GM23338 (cell line): ENCODE data around the gene PAM. TPM values are rescaled to one million over a fixed set of nuclear protein-coding genes. Genes with fewer than 3 reads are reported as not detected.

Experiments
- ATAC-seq: fragments of 200-7000 bp; cut with Tn5 transposase; 3 replicates; pipeline ENCODE4 v1.9.1; 2020
- DNase-seq: peaks from one replicate; pipeline ENCODE4 v3.0.0-alpha.2; 2015; ENCODE audit warnings: low spot score
- H2AFZ ChIP-seq: fragments of 200-600 bp; sonication (generic); 2 replicates; pipeline ENCODE4 v1.8.0; 2016; ENCODE audit warnings: antibody characterized with exemption, mild to moderate bottlenecking, moderate library complexity
- H3F3A ChIP-seq: fragments of 200-600 bp; sonication (generic); replicated peaks from 2 replicates; pipeline ENCODE4 v1.8.0; 2017; ENCODE audit warnings: antibody characterized with exemption, mixed run types, low read depth
- H3K27ac ChIP-seq: fragments of 200-600 bp; sonication (generic); 2 replicates; pipeline ENCODE4 v1.6.1; 2016; ENCODE audit warnings: low read depth
- H3K27me3 ChIP-seq: fragments of 200-600 bp; sonication (generic); 2 replicates; pipeline ENCODE4 v1.8.0; 2016; ENCODE audit warnings: mild to moderate bottlenecking, mixed run types, moderate library complexity; ENCODE audit not compliant: insufficient read depth
- H3K36me3 ChIP-seq: fragments of 200-600 bp; sonication (generic); 2 replicates; pipeline ENCODE4 v1.8.0; 2016; ENCODE audit warnings: mild to moderate bottlenecking; ENCODE audit not compliant: insufficient read depth
- H3K4me1 ChIP-seq: fragments of 200-600 bp; sonication (generic); 2 replicates; pipeline ENCODE4 v1.8.0; 2016; ENCODE audit warnings: mild to moderate bottlenecking, moderate library complexity; ENCODE audit not compliant: insufficient read depth
- H3K4me2 ChIP-seq: fragments of 200-600 bp; sonication (generic); 2 replicates; pipeline ENCODE4 v1.7.1; 2017; ENCODE audit warnings: mixed run types
- H3K4me3 ChIP-seq: fragments of 200-600 bp; sonication (generic); 2 replicates; pipeline ENCODE4 v1.6.1; 2016; ENCODE audit warnings: mixed run types
- H3K79me2 ChIP-seq: fragments of 200-600 bp; sonication (generic); replicated peaks from 2 replicates; pipeline ENCODE4 v1.8.0; 2017; ENCODE audit warnings: mild to moderate bottlenecking; ENCODE audit not compliant: insufficient read depth
- H3K9me2 ChIP-seq: fragments of 200-600 bp; sonication (generic); 2 replicates; pipeline ENCODE4 v1.8.0; 2017; ENCODE audit not compliant: insufficient read depth
- H4K20me1 ChIP-seq: fragments of 200-600 bp; sonication (generic); replicated peaks from 2 replicates; pipeline ENCODE4 v1.8.0; 2017; ENCODE audit warnings: mild to moderate bottlenecking; ENCODE audit not compliant: insufficient read depth
- H3K27ac Mint-ChIP-seq: 2 replicates; pipeline ENCODE4 v1.8.0; 2020; ENCODE audit warnings: inconsistent platforms, mild to moderate bottlenecking, moderate library complexity, mixed read lengths
- H3K27me3 Mint-ChIP-seq: 3 replicates; pipeline ENCODE4 v1.8.0; 2022; ENCODE audit warnings: low read depth, mild to moderate bottlenecking, moderate library complexity, mixed read lengths, inconsistent platforms; ENCODE audit not compliant: insufficient read depth, poor library complexity
- H3K36me3 Mint-ChIP-seq: 3 replicates; pipeline ENCODE4 v1.8.0; 2021; ENCODE audit warnings: low read depth, mild to moderate bottlenecking, inconsistent platforms, moderate library complexity, mixed read lengths
- H3K4me1 Mint-ChIP-seq: 3 replicates; pipeline ENCODE4 v1.8.0; 2020; ENCODE audit warnings: mild to moderate bottlenecking, inconsistent platforms, mixed read lengths
- H3K4me3 Mint-ChIP-seq: 3 replicates; pipeline ENCODE4 v1.8.0; 2021; ENCODE audit warnings: moderate library complexity, mild to moderate bottlenecking, inconsistent platforms, mixed read lengths
- H3K9me3 Mint-ChIP-seq: 3 replicates; pipeline ENCODE4 v1.8.0; 2020; ENCODE audit warnings: moderate library complexity, mild to moderate bottlenecking, inconsistent platforms, mixed read lengths
- CREB1 ChIP-seq: fragments of 250-450 bp; sonication (Bioruptor Pico); IDR thresholded peaks from 2 replicates; pipeline ENCODE4 v1.5.0; 2020; ENCODE audit warnings: low read depth, mild to moderate bottlenecking, moderate library complexity
- CTCF ChIP-seq, 2 experiments: fragments of 200-600 bp in 1 of 2; sonication (generic) in 1 of 2; conservative IDR thresholded peaks; 2 replicates each; pipeline versions ENCODE4 v1.5.1 to v1.6.1; 2016 to 2017; ENCODE audit warnings: antibody characterized with exemption in 2 of 2, low read depth in 2 of 2, mild to moderate bottlenecking in 2 of 2, moderate library complexity in 1 of 2
- EZH2 ChIP-seq: fragments of 200-600 bp; sonication (generic); IDR thresholded peaks from one replicate; pipeline ENCODE4 v1.8.0; 2017; ENCODE audit warnings: antibody characterized with exemption, mild to moderate bottlenecking, low read depth; ENCODE audit not compliant: unreplicated experiment
- EZH2phosphoT487 ChIP-seq: fragments of 200-600 bp; sonication (generic); IDR thresholded peaks from one replicate; pipeline ENCODE4 v1.8.1; 2018; ENCODE audit warnings: antibody characterized with exemption; ENCODE audit not compliant: unreplicated experiment
- JUNB ChIP-seq: IDR thresholded peaks from one replicate; pipeline ENCODE4 v1.6.1; 2016; ENCODE audit warnings: antibody characterized with exemption; ENCODE audit not compliant: unreplicated experiment
- NANOG ChIP-seq: IDR thresholded peaks from 2 replicates; pipeline ENCODE4 v1.6.1; 2016; ENCODE audit warnings: antibody characterized with exemption, borderline replicate concordance
- POLR2AphosphoS5 ChIP-seq: IDR thresholded peaks from 2 replicates; pipeline ENCODE4 v1.6.1; 2016; ENCODE audit warnings: antibody characterized with exemption, low read depth
- REST ChIP-seq: IDR thresholded peaks from one replicate; pipeline ENCODE4 v1.6.1; 2018; ENCODE audit warnings: antibody characterized with exemption; ENCODE audit not compliant: unreplicated experiment
- STAT1 ChIP-seq: IDR thresholded peaks from one replicate; pipeline ENCODE4 v1.6.1; 2016; ENCODE audit warnings: antibody characterized with exemption; ENCODE audit not compliant: unreplicated experiment
- ZNF114 ChIP-seq: fragments of 250-450 bp; sonication (Bioruptor Pico); IDR thresholded peaks from 2 replicates; pipeline ENCODE4 v1.5.0; 2020; ENCODE audit warnings: mild to moderate bottlenecking, moderate library complexity
- ZNF331 ChIP-seq: fragments of 250-450 bp; sonication (Bioruptor Pico); IDR thresholded peaks from 2 replicates; pipeline ENCODE4 v1.5.0; 2020; ENCODE audit warnings: low read depth, mild to moderate bottlenecking, moderate library complexity
- polyA plus RNA-seq: library from polyadenylated mRNA; unstranded; fragments of >200 nt; fragmentation: Nextera tagmentation; extraction: Ambion mirVana; gene quantifications from 2 replicates; pipeline ENCODE4 v1.2.1, GENCODE V29; 2016
- total RNA-seq: library from RNA; depleted of rRNA; stranded (reverse); fragments of >200 nt; shearing (Covaris generic); gene quantifications from 2 replicates; pipeline ENCODE4 v1.2.3, GENCODE V29; 2014
- TF ChIP-seq, protein P1 (sequence below): fragments of 250-450 bp; sonication (Bioruptor Pico); IDR thresholded peaks from 2 replicates; pipeline ENCODE4 v1.5.0; 2020; ENCODE audit warnings: mild to moderate bottlenecking, moderate library complexity
- TF ChIP-seq, protein P2 (sequence below): IDR thresholded peaks from 2 replicates; pipeline ENCODE4 v1.6.1; 2016; ENCODE audit warnings: antibody characterized with exemption

Gene PAM
- total and polyA plus RNA-seq, 2 experiments from 2014 or later, result 33.9 to 79.4 TPM

DNA sequence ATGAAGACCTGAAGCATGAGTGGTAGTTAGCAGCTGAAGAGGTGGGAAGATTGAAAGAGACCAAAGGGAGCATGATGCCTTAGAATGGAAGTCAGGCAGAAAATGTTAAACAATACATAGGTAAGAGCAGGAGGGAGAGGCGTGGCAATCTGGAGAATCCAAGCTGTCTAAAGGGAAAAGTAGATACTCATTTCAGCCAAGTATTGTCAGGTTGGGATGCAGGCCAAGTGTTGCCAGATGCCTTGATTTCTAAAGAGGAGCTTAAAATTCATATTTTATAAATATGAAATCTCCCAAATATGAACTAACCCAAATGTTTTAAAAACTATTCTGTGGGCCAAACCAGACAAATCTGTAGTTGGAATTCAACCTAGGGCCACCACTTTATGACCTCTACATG, 4.2 kb downstream of the PAM start:
- peaks cover under 1% of the 10 kb centered on the region; the same call in 1 of the 3 replicates for H3K9me3 Mint-ChIP-seq

More for the DNA sequence above, 4.2 kb downstream of the PAM start:
- no peak for DNase-seq
- Mint-ChIP-seq H3K27me3 (peaks cover 12% of the 10 kb centered on the region), H3K36me3 (no peaks in the 10 kb centered on the region; the same call in 2 of the 3 replicates), H3K4me3 (no peak overlapping the region), H3K27ac (no peak overlapping the region), H3K4me1 (peaks cover 47% of the 10 kb centered on the region)
- Histone ChIP-seq H3K79me2 (peaks cover 67% of the 10 kb centered on the region), H3K27me3 (peaks cover 7% of the 10 kb centered on the region; the same call in 1 of the 2 replicates), H3K4me3 (no peak overlapping the region), H3K4me1 (peaks cover 40% of the 10 kb centered on the region), H3K4me2 (no peak overlapping the region), H2AFZ (no peak overlapping the region), H3K27ac (no peak overlapping the region), H3K36me3 (no peaks in the 10 kb centered on the region), H3F3A (no peaks in the 10 kb centered on the region; the same call in 1 of the 2 replicates), H3K9me2 (no peaks in the 10 kb centered on the region), H4K20me1 (no peaks in the 10 kb centered on the region)
- TF ChIP-seq, protein P1, sequence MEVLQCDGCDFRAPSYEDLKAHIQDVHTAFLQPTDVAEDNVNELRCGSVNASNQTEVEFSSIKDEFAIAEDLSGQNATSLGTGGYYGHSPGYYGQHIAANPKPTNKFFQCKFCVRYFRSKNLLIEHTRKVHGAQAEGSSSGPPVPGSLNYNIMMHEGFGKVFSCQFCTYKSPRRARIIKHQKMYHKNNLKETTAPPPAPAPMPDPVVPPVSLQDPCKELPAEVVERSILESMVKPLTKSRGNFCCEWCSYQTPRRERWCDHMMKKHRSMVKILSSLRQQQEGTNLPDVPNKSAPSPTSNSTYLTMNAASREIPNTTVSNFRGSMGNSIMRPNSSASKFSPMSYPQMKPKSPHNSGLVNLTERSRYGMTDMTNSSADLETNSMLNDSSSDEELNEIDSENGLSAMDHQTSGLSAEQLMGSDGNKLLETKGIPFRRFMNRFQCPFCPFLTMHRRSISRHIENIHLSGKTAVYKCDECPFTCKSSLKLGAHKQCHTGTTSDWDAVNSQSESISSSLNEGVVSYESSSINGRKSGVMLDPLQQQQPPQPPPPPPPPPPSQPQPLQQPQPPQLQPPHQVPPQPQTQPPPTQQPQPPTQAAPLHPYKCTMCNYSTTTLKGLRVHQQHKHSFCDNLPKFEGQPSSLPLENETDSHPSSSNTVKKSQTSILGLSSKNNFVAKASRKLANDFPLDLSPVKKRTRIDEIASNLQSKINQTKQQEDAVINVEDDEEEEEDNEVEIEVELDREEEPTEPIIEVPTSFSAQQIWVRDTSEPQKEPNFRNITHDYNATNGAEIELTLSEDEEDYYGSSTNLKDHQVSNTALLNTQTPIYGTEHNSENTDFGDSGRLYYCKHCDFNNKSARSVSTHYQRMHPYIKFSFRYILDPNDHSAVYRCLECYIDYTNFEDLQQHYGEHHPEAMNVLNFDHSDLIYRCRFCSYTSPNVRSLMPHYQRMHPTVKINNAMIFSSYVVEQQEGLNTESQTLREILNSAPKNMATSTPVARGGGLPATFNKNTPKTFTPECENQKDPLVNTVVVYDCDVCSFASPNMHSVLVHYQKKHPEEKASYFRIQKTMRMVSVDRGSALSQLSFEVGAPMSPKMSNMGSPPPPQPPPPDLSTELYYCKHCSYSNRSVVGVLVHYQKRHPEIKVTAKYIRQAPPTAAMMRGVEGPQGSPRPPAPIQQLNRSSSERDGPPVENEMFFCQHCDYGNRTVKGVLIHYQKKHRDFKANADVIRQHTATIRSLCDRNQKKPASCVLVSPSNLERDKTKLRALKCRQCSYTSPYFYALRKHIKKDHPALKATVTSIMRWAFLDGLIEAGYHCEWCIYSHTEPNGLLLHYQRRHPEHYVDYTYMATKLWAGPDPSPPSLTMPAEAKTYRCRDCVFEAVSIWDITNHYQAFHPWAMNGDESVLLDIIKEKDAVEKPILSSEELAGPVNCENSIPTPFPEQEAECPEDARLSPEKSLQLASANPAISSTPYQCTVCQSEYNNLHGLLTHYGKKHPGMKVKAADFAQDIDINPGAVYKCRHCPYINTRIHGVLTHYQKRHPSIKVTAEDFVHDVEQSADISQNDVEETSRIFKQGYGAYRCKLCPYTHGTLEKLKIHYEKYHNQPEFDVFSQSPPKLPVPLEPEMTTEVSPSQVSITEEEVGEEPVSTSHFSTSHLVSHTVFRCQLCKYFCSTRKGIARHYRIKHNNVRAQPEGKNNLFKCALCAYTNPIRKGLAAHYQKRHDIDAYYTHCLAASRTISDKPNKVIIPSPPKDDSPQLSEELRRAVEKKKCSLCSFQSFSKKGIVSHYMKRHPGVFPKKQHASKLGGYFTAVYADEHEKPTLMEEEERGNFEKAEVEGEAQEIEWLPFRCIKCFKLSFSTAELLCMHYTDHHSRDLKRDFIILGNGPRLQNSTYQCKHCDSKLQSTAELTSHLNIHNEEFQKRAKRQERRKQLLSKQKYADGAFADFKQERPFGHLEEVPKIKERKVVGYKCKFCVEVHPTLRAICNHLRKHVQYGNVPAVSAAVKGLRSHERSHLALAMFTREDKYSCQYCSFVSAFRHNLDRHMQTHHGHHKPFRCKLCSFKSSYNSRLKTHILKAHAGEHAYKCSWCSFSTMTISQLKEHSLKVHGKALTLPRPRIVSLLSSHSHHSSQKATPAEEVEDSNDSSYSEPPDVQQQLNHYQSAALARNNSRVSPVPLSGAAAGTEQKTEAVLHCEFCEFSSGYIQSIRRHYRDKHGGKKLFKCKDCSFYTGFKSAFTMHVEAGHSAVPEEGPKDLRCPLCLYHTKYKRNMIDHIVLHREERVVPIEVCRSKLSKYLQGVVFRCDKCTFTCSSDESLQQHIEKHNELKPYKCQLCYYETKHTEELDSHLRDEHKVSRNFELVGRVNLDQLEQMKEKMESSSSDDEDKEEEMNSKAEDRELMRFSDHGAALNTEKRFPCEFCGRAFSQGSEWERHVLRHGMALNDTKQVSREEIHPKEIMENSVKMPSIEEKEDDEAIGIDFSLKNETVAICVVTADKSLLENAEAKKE (CRISPR knock-in tag), result no peak
- TF ChIP-seq EZH2 (no peak), ZNF114 (CRISPR knock-in tag) (no peak), POLR2AphosphoS5 (no peak), STAT1 (no peak), CREB1 (CRISPR knock-in tag) (no peak), REST (no peak), EZH2phosphoT487 (no peak), JUNB (no peak), ZNF331 (CRISPR knock-in tag) (no peak), CTCF (conservative IDR thresholded peaks at IDR 0.05; ENCODE audit: low read depth in 2 of 2) (no peak), NANOG (no peak)
- TF ChIP-seq, protein P2, sequence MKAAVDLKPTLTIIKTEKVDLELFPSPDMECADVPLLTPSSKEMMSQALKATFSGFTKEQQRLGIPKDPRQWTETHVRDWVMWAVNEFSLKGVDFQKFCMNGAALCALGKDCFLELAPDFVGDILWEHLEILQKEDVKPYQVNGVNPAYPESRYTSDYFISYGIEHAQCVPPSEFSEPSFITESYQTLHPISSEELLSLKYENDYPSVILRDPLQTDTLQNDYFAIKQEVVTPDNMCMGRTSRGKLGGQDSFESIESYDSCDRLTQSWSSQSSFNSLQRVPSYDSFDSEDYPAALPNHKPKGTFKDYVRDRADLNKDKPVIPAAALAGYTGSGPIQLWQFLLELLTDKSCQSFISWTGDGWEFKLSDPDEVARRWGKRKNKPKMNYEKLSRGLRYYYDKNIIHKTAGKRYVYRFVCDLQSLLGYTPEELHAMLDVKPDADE, result no peak
- no peak for ATAC-seq
